HG03159 (cell line): ENCODE measurements around the gene JMJD1C.
"Not testable (repeated sequence)": the region's sequence is repeated elsewhere in the genome, so short reads cannot be mapped to it uniquely, and the experiment has no call there.

Source experiments
- ATAC-seq: cut with Tn5 transposase; IDR thresholded peaks from one replicate; pipeline ENCODE4 v1.9.1; 2021; ENCODE audit warnings: mild to moderate bottlenecking, moderate library complexity; ENCODE audit not compliant: unreplicated experiment

The JMJD1C gene

GRCh38 chr10:63412304-63412703 is 53.5 kb downstream of the JMJD1C start:
- ATAC-seq = no peak

- ATAC-seq = no peak
Measured at GRCh38 chr10:63410633-63411032, 55.1 kb downstream of the JMJD1C start.

GRCh38 chr10:63409465-63410027 is 56.2 kb downstream of the JMJD1C start:
- ATAC-seq = no peak

GRCh38 chr10:63407136-63407662 is 58.6 kb downstream of the JMJD1C start:
- ATAC-seq = no peak

- ATAC-seq = no peak
Measured at GRCh38 chr10:63396133-63396761, 69.5 kb downstream of the JMJD1C start.

GRCh38 chr10:63393050-63393449 is 72.7 kb downstream of the JMJD1C start:
- no peak for ATAC-seq

GRCh38 chr10:63392224-63392623 is 73.6 kb downstream of the JMJD1C start:
- no peak for ATAC-seq

- no peak for ATAC-seq
Measured at GRCh38 chr10:63391812-63392211, 74.0 kb downstream of the JMJD1C start.

GRCh38 chr10:63390521-63390920 is 75.3 kb downstream of the JMJD1C start:
- no peak for ATAC-seq

- no peak for ATAC-seq
Measured at GRCh38 chr10:63388421-63389031, 77.3 kb downstream of the JMJD1C start.

GRCh38 chr10:63385254-63385653 is 80.5 kb downstream of the JMJD1C start:
- ATAC-seq = no peak

GRCh38 chr10:63384675-63385074 is 81.1 kb downstream of the JMJD1C start:
- ATAC-seq = no peak

GRCh38 chr10:63384001-63384400 is 81.8 kb downstream of the JMJD1C start:
- ATAC-seq = no peak

GRCh38 chr10:63383141-63383540 is 82.6 kb downstream of the JMJD1C start:
- ATAC-seq = no peak

GRCh38 chr10:63382066-63382465 is 83.7 kb downstream of the JMJD1C start:
- no peak for ATAC-seq

- not testable (repeated sequence) for ATAC-seq
Measured at GRCh38 chr10:63377305-63377661, 88.5 kb downstream of the JMJD1C start.

GRCh38 chr10:63376560-63377304 is 89.0 kb downstream of the JMJD1C start:
- ATAC-seq = peak; percentile 99

- no peak for ATAC-seq
Measured at GRCh38 chr10:63375859-63376258, 89.9 kb downstream of the JMJD1C start.

- no peak for ATAC-seq
Measured at GRCh38 chr10:63375458-63375857, 90.3 kb downstream of the JMJD1C start.

- no peak for ATAC-seq
Measured at GRCh38 chr10:63374991-63375390, 90.8 kb downstream of the JMJD1C start.

GRCh38 chr10:63373176-63373575 is 92.6 kb downstream of the JMJD1C start:
- no peak for ATAC-seq

GRCh38 chr10:63369711-63370110 is 96.1 kb downstream of the JMJD1C start:
- no peak for ATAC-seq
